ENCODE results near the gene FBXO31.

- TF ChIP-seq SUZ12 (IDR thresholded peaks at IDR 0.05; ENCODE audit: extremely low read depth, insufficient read depth, insufficient read length) (no peak), YY1 (IDR thresholded peaks at IDR 0.05; ENCODE audit: insufficient read depth, insufficient read length) (no peak)
These were observed 37.7 kb downstream of the FBXO31 start for GRCh38 chr16:87345726-87346424.
